GM10847 (cell line): ENCODE data around the gene RPP40.

ENCODE experiments used
- POLR2A ChIP-seq: IDR thresholded peaks from 2 replicates; pipeline ENCODE4 v1.6.1; 2011; ENCODE audit not compliant: insufficient read length; ENCODE audit errors: extremely low read depth

The RPP40 gene

DNA sequence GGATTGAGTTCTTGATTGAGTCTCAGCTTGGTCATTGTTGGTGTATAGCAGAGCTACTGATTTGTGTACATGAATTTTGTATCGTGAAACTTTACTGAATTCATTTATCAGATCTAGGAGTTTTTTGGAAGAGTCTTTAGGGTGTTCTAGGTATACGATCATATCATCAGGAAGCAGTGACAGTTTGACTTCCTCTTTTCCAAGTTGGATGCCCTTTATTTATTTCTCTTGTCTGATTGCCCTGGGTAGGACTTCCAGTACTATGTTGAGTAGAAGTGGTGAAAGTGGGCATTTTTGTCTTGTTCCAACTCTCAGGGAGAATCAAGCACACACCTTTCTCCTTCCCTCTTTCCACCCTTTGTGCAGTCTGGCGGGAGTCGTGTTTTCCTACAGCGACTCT lies 26.4 kb downstream of the RPP40 start:
- TF ChIP-seq POLR2A = no peak

DNA sequence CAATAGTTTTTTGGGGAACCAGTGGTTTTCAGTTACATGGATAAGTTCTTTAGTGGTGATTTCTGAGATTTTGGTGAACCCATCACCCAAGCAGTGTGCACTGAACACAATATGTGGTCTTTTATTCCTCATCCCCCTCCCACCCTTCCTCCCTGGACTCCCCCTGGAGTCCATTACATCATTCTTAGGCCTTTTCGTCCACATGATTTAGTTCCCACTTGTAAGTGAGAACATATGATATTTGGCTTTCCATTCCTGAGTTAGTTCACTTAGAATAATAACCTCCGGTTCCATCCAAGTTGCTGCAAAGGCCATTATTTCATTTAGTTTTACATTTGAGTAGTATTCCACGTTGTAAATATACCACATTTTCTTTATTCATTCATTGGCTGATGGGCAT lies 28.3 kb downstream of the RPP40 start:
- TF ChIP-seq POLR2A = no peak

DNA sequence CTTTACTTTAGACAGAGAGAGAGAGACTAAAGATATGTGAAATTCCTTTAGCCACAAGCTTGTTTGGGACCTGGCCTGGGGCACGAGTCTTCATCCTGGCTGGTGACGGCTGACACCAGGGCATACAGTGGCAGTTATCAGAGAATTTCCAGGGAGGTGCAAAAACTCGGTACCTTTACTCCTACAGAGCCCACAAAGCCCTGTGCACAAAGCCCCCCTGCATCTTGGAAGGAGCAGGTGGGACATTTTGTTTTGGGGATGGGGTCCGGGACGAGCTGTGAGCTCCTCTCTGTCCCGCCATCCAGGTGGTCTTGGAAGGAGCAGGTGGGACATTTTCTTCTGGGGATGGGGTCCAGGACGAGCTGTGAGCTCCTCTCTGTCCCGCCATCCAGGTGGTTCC lies 28.9 kb downstream of the RPP40 start:
- TF ChIP-seq POLR2A = no peak

DNA sequence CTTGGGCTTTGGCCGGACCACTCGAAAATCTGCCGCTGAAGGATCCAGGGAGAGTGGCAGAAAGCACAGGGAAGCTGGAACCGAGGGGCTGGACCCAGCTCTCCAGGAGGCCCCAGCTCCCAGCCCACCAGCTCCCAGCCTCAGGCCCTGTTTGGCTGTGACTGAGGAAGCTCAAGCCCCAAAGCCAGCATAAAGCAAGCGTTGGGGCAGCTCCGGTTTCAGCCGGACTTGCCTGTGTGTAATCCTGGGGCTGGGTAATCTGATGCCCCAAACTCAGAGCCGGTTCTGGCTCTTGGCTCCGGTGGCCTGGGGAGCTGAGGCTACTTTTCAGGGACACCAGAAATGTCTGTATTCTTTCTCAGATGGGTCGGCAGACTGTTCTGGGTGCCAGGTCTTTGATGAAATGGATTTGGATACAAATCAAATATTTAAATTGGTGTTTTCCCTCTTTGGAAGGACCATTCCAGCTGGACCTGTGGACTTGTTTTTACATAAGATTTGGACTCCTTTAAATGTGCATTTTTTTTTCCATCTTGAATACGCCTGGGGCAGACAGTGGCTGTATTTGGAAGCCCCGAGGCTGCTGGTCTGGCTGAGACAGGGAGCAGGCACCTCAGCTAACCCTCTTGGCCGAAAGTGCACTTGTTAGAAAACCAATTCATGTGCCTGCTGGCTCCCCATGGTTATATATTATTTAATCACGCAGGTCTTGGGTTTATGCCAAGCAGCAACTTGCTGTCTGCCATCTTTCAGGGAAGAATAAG lies 29.7 kb downstream of the RPP40 start:
- TF ChIP-seq POLR2A = no peak

DNA sequence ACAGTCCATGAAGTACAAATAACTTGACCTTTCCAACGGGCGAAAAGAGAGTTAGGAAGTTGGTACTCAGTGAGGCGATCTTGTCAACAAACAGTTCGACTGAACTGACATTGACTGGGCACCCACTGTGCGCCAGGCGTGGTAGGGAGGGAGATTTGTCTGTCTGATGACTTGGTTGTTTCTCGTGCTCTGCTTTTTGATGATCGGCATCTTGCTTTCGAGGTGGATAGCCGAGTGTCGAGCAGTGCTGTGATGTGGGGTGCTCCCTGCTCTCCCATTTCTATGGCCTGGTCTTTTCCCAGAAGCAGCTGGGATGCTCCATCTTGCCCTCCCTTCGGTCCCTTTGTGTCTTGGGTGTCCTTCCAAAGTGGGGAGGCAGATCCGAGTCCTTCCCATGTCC lies 30.4 kb downstream of the RPP40 start:
- no peak for TF ChIP-seq POLR2A

DNA sequence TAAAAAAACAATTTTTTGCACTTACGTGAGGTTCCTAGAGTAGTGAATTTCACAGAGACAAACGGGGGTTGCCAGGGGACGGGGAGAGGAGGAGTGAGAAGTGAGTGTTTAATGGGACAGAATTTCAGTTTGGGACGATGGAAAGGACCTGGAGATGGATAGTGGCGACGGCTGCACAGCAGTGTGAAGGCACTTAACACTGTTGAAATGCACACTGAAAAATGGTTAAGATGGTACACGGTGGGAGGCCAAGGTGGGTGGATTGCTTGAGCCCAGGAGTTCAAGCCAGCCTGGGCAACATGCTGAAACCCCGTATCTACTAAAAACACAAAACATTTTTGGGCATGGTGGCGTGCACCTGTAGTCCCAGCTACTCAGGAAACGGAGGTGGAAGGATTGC lies 31.4 kb downstream of the RPP40 start:
- TF ChIP-seq POLR2A = no peak

DNA sequence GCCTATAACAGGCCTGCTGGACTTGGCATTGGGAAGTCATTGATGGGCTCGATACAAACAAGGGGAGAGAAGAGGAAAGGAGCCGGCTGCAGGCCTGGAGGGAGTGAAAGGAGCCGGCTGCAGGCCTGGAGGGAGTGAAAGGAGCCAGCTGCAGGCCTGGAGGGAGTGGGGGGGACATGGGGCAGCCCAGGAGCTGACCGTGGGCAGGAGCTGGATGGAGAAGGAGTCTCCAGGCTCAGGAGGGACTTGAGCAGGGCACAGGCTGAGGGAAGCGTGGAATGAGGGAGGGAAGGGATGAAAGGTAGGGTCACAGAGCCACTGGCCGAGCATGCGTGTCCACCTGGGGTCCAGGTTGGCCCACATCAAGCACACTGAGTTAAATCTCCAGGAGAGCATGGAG lies 32.0 kb downstream of the RPP40 start:
- TF ChIP-seq POLR2A = no peak

DNA sequence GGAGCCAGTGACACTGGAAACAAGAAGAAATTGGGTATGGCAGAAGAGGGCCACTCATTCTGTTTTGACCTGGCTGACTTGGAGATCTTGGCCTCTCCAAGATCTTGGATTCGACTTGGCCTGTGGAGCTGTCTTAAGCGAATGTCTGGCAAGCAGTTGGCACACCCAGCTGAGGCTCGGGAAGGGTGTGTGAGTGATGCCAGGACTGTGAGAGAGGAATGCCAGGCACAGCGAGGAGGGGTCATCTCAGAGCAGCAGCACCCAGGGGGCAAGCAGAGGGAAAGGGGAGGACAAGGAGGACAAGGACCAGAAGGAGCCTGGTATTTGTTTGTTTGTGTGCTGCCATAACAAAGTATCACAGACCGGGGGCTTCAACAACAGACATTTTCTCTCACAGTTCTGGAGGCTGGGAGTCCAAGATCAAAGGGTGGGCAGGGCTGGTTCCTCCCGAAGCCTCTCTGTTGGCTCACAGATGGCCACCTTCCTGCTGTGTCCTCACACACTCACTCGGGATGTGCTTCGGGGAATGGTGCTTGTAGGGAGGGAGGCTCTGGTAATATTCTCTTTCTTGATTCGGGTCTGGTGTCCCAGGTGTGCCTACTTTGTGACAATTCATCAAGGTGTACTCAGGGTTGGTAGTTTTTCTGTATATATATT lies 33.0 kb downstream of the RPP40 start:
- TF ChIP-seq POLR2A = no peak

DNA sequence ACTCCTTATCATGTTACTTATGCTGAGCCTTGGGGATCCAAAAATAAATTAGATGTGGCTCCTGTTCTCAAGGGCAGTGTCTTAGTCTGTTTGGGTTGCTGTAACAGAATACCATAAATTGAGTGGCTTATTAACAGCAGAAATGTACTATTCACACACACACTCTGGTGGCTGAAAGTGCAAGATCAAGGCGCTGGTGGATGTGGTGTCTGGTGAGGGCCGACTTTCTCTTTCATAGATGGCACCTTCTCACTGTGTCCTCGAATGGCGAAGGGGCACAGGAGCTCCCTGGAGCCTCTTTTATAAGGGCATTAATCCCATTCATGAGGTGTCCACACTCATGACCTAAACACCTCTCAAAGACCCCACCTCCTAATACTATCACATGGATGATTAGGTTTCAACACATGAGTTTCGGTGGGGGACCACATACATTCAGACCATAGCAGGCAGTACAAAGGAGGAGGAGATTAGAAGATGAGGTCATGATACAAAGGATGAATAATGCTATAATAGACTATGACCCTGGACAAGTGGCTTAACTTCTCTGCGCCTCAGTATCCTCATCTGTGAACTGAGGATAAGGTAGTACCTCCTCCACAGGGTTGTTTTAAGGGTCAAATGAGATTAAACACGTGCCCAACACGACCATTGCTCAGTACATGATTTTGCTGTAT lies 34.1 kb downstream of the RPP40 start:
- TF ChIP-seq POLR2A = no peak

DNA sequence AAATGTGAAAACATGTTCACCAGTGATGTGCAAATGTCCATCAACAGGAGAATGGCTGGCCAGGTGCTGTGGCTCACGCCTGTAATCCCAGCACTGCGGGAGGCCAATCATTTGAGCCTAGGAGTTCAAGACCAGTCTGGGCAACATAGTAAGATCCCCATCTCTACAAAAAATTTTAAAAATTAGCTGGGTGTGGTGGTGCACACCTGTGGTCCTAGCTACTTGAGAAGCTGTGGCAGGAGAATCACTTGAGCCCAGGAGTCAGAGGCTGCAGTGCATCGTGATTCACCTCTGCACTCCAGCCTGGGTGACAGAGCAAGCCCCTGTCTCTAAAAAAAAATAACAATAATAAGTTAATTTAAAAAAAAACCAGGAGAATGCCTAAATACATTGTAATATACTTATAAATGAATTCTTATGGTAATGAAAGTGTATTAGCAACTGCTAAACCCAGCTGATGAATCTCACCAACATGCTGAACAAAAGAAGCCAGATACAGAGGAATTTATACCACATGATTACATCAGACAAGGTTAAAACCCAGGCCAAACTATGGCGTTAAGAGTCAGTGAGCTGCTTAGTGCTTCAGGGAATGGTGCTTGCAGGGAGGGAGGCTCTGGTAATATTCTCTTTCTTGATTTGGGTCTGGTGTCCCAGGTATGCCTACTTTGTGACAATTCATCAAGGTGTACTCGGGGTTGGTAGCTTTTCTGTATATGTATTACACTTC lies 36.4 kb downstream of the RPP40 start:
- no peak for TF ChIP-seq POLR2A

DNA sequence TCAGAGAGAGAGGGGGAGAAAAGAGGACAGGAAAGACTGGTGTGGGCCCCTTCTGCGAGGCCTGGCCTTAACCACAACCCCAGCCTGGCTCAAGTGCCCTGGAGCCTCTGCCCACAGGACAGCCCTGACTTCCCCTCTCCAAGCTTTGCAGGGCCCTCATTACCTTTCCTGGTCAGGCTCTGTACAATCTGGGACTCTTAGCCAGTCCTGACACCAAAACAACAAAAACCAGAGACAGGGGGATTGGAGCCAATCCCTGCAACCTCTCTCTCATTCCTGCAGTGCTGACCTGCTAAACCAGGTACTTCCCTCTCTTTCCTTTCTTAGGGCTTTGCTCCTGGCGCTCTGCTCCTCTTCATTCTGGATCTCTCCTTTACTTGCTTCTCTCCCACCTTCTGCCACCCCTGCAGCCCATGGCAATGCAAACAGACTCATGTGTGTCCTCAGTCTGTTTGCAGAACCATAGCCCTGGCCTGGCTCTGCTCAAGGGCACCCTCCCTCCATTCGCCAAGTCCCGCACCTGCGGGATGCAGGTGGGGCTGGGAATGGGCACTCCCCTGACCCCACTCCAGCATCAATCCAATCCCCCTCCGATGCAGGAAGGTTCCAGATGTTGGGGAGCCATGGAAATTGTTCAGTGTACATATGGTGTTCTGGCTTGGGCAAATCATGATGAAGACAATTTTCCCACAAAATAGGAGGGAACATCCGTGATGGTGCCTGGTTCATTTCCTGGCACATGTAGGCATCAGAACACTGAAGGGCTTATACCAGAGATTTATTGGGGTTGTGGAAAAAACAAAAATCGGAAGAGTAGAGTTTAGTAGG lies 38.1 kb downstream of the RPP40 start:
- no peak for TF ChIP-seq POLR2A

DNA sequence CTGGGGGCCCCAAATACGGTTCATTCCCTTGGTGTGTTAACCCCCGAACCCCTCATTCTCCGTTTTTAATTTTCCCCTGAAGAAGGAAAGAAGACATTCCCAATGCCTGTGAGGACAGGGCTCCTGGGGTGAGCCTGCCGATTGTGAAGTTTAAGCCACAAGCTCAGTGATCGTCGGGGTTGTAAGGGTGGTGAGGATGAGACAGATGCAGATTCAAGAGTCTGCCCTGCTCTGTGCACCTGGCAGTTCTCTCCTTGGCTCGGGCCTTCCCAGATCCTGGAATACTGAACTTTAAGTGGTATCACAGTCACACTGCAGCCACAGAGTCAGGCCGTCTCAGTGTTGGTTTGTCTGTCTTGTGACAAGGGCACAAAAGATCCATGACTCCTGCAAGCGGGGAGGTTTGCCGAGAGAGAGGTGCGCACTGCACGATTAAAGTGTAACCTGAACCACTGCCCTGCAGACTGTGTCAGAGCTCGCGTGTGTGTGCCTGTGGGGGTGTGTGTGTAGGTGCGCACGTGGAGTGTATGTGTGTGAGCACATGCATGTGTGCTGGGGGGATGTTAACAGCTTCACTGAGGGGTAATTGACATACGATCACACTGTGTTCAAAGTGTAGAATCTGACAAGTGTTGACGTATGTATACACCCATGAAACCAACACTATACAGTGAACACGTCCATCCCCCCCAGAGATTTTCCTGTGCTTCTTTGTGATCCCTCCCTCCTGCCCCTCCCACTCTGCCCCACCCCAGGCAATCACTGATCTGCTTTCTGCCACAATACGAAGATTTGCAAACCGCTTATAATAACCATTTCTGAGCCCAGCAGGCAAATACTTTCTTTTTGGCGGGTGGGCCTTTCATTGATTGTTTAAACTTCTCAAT lies 38.9 kb downstream of the RPP40 start:
- TF ChIP-seq POLR2A = no peak

DNA sequence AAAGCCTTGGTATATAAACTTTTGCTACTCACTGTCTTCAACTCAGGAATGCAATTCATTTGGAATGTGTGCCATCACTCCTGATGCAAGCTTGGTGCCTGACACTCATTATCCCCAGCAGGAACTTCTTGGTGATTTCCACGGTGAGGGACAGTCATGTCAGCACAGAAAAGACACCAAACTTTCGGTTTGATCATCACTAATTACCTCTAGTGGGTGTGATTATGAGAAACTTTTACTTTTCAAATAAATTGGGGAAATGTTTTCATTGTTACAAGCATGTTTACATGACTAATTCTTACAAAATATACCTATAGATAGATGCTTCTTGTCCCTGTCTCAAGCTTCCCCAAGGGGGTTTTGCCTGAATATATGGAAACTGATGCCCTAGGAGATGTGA lies 40.9 kb downstream of the RPP40 start:
- TF ChIP-seq POLR2A = no peak

DNA sequence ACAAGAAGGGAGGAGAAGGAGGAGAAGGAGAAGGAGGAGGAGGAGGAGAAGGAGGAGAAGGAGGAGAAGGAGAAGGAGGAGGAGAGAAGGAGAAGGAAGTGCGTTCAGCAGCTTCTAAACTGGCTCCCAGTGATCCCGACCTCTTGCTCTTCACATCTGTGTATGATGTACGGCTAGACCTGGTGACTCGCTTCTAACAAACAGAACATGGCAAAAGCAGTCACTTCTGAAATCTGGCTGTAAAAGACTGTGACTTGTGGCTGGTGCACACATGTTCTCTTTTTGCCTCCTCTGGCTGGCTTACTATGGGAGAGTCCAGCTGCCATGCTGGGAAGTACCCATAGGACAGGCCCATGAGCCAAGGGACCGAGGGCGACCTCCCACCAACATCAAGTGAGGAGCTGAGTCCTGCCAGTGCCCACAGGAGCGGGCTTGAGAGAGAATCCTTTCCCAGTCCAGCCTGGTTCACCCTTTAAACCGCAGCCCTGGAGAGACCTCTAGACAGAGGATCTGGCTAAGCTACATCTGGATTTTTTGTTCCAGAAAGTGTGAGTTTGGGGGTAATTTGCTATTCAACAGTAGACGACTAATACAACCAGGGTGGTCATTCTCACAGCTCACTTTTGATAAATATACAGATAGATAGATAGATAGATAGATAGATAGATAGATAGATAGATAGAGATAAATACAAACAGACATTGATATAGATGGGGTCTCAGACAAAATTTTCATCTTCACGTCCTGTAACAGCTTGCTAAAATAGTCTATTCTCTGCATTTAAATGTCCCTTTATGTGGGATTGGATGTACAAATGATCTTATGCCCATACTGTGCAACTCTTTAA lies 42.3 kb downstream of the RPP40 start:
- TF ChIP-seq POLR2A = no peak
